H1 (cell line): ENCODE data around the gene POLR1D. TPM values are rescaled to one million over a fixed set of nuclear protein-coding genes. Genes with fewer than 3 reads are reported as not detected.

ENCODE experiments used
- BRCA1 ChIP-seq: IDR thresholded peaks from 2 replicates; pipeline ENCODE4 v1.6.1; 2012; ENCODE audit warnings: low read depth, low read length, improper control_type of control experiment
- EP300 ChIP-seq, 2 experiments: IDR thresholded peaks; 1 replicate in 1 of 2; 2 replicates in 1 of 2; pipeline ENCODE4 v1.6.1; 2011 to 2012; ENCODE audit warnings: low read depth in 2 of 2, low read length in 2 of 2, mild to moderate bottlenecking in 2 of 2, borderline replicate concordance in 1 of 2, inconsistent platforms in 1 of 2, moderate library complexity in 1 of 2
- PHF8 ChIP-seq: fragments of 200-600 bp; sonication (generic); conservative IDR thresholded peaks from 2 replicates; pipeline ENCODE4 v1.7.1; 2012; ENCODE audit warnings: low read depth, mild to moderate bottlenecking, inconsistent platforms, low read length, moderate library complexity
- POLR2A ChIP-seq, 2 experiments: IDR thresholded peaks; 1 replicate in 1 of 2; 2 replicates in 1 of 2; pipeline ENCODE4 v1.6.1; 2011; ENCODE audit warnings: low read depth in 2 of 2, low read length in 2 of 2, mild to moderate bottlenecking in 2 of 2; ENCODE audit errors: control extremely low read depth in 1 of 2
- SIRT6 ChIP-seq: IDR thresholded peaks from one replicate; pipeline ENCODE4 v1.7.1; 2012; ENCODE audit warnings: low read length, inconsistent platforms
- polyA plus RNA-seq, 7 experiments: library from polyadenylated mRNA; depleted of rRNA in 3 of 7; stranded (reverse) in 5 of 7; unstranded in 2 of 7; fragments of >200 nt in 5 of 7; fragments of 200-250 nt in 2 of 7; gene quantifications; 1 replicate in 5 of 7; 2 replicates in 1 of 7; 4 replicates in 1 of 7; pipeline versions ENCODE4 v1.2.1 to v1.2.3, GENCODE V29; 2011 to 2013; ENCODE audit warnings: missing spikeins in 2 of 7, mixed read lengths in 2 of 7
- total RNA-seq: library from RNA; stranded (reverse); fragmentation: NEBNext Ultra II Directional; extraction: Animal tissue kit (Norgen Biotek cat#: 25700); gene quantifications from 2 replicates; pipeline ENCODE4 v1.2.1, GENCODE V29; 2021
- TF ChIP-seq, protein P1 (sequence below): IDR thresholded peaks from 2 replicates; pipeline ENCODE4 v1.6.1; 2011; ENCODE audit warnings: low read length, improper control_type of control experiment

The POLR1D gene
- total and polyA plus RNA-seq, 2 of the 8 experiments (the other 6 are each of a cell fraction or from before 2014, with no cell fraction given) = 226 to 232 TPM

DNA sequence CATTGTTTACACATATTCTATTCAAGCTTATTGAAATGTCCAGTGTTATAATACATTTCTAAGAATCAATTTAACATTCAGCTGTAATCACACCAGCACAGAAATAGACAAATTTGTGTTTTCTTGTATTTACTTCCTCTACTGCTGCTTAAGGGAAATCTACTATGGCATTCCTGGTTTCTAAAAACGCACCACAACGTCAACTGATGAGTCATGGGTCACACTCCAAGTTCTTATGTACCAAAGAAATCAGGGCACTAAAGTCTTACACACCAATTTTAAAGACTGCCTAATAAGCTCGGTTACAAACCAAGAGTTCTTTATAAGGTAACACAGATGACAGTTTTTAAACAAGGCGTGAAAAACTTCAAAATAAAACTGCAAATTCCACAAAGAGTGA is 14.6 kb upstream of the POLR1D start (continued):
- no peak for TF ChIP-seq EP300 (IDR thresholded peaks at IDR 0.05; ENCODE audit: borderline replicate concordance in 1 of 2, low read depth in 2 of 2, low read length in 2 of 2)
- TF ChIP-seq SIRT6 = no peak
- TF ChIP-seq POLR2A (IDR thresholded peaks at IDR 0.05; ENCODE audit: control extremely low read depth in 1 of 2, low read depth in 2 of 2, low read length in 2 of 2) = no peak
- TF ChIP-seq, protein P1, sequence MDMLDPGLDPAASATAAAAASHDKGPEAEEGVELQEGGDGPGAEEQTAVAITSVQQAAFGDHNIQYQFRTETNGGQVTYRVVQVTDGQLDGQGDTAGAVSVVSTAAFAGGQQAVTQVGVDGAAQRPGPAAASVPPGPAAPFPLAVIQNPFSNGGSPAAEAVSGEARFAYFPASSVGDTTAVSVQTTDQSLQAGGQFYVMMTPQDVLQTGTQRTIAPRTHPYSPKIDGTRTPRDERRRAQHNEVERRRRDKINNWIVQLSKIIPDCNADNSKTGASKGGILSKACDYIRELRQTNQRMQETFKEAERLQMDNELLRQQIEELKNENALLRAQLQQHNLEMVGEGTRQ = no peak
- TF ChIP-seq BRCA1 = no peak
- no peak for TF ChIP-seq PHF8
